HepG2 (cell line): ENCODE results near the gene HAUS1. TPM values are rescaled to one million over a fixed set of nuclear protein-coding genes. Genes with fewer than 3 reads are reported as not detected.

Experiments
- ATAC-seq: fragments of 200-7000 bp; cut with Tn5 transposase; 3 replicates; pipeline ENCODE4 v1.9.1; 2020; ENCODE audit warnings: mild to moderate bottlenecking, moderate library complexity
- BruUV-seq: library from RNA; stranded (reverse); fragments of 400-500 nt; replicated peaks from 2 replicates; lab custom pipeline; 2021; lab: Mats Ljungman, UMichigan
- CTCF ChIA-PET: fragments of 300-600 bp; formaldehyde crosslinking; extraction: SDS; loops from one replicate; lab custom pipeline; 2021; ENCODE audit warnings: low total read pairs, inconsistent platforms, low intra/inter-chr PET ratio; lab: Yijun Ruan, JAX
- POLR2A ChIA-PET: fragments of 350-600 bp; sonication (Branson Sonifier 250); formaldehyde crosslinking; loops from one replicate; lab custom pipeline; 2020; ENCODE audit warnings: antibody characterized with exemption, inconsistent platforms; lab: Yijun Ruan, JAX
- DNase-seq: peaks from one replicate; pipeline ENCODE4 v3.0.0-alpha.2; 2015; ENCODE audit warnings: low spot score
- FAIRE-seq: peaks from 3 replicates; lab custom pipeline; 2011; peaks lifted over from hg19 to GRCh38; lab: Jason Lieb, UNC
- H2AFZ ChIP-seq: one replicate; pipeline ENCODE4 v1.6.1; 2011; ENCODE audit warnings: low read length, inconsistent platforms
- H3K27ac ChIP-seq: fragments of 300-600 bp; 3 replicates; pipeline ENCODE4 v1.8.0; 2011; ENCODE audit warnings: mixed run types, mild to moderate bottlenecking, mixed read lengths, low read length, inconsistent platforms; ENCODE audit not compliant: insufficient read depth; ENCODE audit errors: extremely low read length
- H3K27me3 ChIP-seq, 2 experiments: fragments of 200-600 bp in 1 of 2; 2 replicates in 1 of 2; 3 replicates in 1 of 2; pipeline versions ENCODE4 v1.6.0 to v1.8.0; 2011; ENCODE audit warnings: low read length in 2 of 2, mild to moderate bottlenecking in 2 of 2, moderate library complexity in 2 of 2, inconsistent platforms in 1 of 2; ENCODE audit not compliant: insufficient read depth in 2 of 2, control insufficient read depth in 1 of 2
- H3K36me3 ChIP-seq, 2 experiments: fragments of 200-600 bp in 1 of 2; replicated peaks in 1 of 2; 2 replicates in 1 of 2; 3 replicates in 1 of 2; pipeline versions ENCODE4 v1.5.1 to v1.8.0; 2011; ENCODE audit warnings: low read length in 2 of 2, inconsistent platforms in 1 of 2; ENCODE audit not compliant: insufficient read depth in 2 of 2, control insufficient read depth in 1 of 2
- H3K4me1 ChIP-seq: 2 replicates; pipeline ENCODE4 v1.5.1; 2012; ENCODE audit warnings: low read length, inconsistent platforms; ENCODE audit not compliant: insufficient read depth
- H3K4me2 ChIP-seq: 2 replicates; pipeline ENCODE4 v1.6.0; 2011; ENCODE audit warnings: low read depth, low read length, inconsistent platforms
- H3K4me3 ChIP-seq, 3 experiments: fragments of 200-600 bp in 1 of 3; sonication (generic), shearing (Covaris generic) in 1 of 3; replicated peaks in 1 of 3; 2 replicates each; pipeline ENCODE4 v1.5.1; 2011 to 2016; ENCODE audit warnings: low read length in 3 of 3, inconsistent platforms in 2 of 3, low read depth in 2 of 3, mild to moderate bottlenecking in 2 of 3, control low read depth in 1 of 3, mixed read lengths in 1 of 3; ENCODE audit not compliant: insufficient read depth in 1 of 3
- H3K79me2 ChIP-seq: one replicate; pipeline ENCODE4 v1.6.1; 2011; ENCODE audit warnings: low read length, inconsistent platforms; ENCODE audit not compliant: insufficient read depth
- H3K9ac ChIP-seq: 2 replicates; pipeline ENCODE4 v1.6.0; 2011; ENCODE audit warnings: mild to moderate bottlenecking, low read depth, low read length, inconsistent platforms; ENCODE audit not compliant: insufficient read depth
- H3K9me3 ChIP-seq: 2 replicates; pipeline ENCODE4 v1.5.1; 2012; ENCODE audit warnings: mild to moderate bottlenecking, low read length
- H4K20me1 ChIP-seq: 2 replicates; pipeline ENCODE4 v1.6.0; 2011; ENCODE audit warnings: inconsistent platforms, mild to moderate bottlenecking, low read length, moderate library complexity; ENCODE audit not compliant: insufficient read depth
- BCL6 ChIP-seq: IDR thresholded peaks from 2 replicates; pipeline ENCODE4 v1.6.1; 2016; ENCODE audit warnings: missing genetic modification reagents, missing compliant biosample characterization
- CHCHD3 ChIP-seq: sonication (generic); formaldehyde crosslinking; IDR thresholded peaks from 2 replicates; pipeline ENCODE4 v1.8.0; 2022; ENCODE audit warnings: mild to moderate bottlenecking, missing genetic modification reagents, moderate library complexity
- CSRNP1 ChIP-seq: sonication (generic); formaldehyde crosslinking; IDR thresholded peaks from 2 replicates; pipeline ENCODE4 v1.8.1; 2023; ENCODE audit warnings: mild to moderate bottlenecking, missing genetic modification reagents
- DMTF1 ChIP-seq: sonication (generic); formaldehyde crosslinking; IDR thresholded peaks from 2 replicates; pipeline ENCODE4 v1.4.0; 2020; ENCODE audit warnings: mild to moderate bottlenecking, missing genetic modification reagents
- ELF3 ChIP-seq: IDR thresholded peaks from 2 replicates; pipeline ENCODE4 v1.6.1; 2016; ENCODE audit warnings: missing genetic modification reagents, missing compliant biosample characterization
- FOXA1 ChIP-seq, 2 experiments: fragments of 450-650 bp in 1 of 2; sonication (generic) in 1 of 2; formaldehyde crosslinking in 1 of 2; IDR thresholded peaks; 2 replicates each; pipeline versions ENCODE4 v1.4.0 to v1.6.1; 2016 to 2020; ENCODE audit warnings: missing genetic modification reagents in 1 of 2
- KLF11 ChIP-seq: IDR thresholded peaks from 2 replicates; pipeline ENCODE4 v1.6.1; 2016; ENCODE audit warnings: missing compliant biosample characterization
- POLR2G ChIP-seq: fragments of 200-400 bp; formaldehyde crosslinking; IDR thresholded peaks from 2 replicates; pipeline ENCODE4 v1.6.1; 2018; ENCODE audit warnings: mild to moderate bottlenecking, low read depth, low read length, moderate library complexity
- SIX1 ChIP-seq: sonication (generic); formaldehyde crosslinking; IDR thresholded peaks from 2 replicates; pipeline ENCODE4 v1.4.0; 2020; ENCODE audit warnings: missing genetic modification reagents, borderline replicate concordance
- TIGD3 ChIP-seq: sonication (generic); formaldehyde crosslinking; IDR thresholded peaks from 2 replicates; pipeline ENCODE4 v1.5.1; 2020; ENCODE audit warnings: mild to moderate bottlenecking, missing genetic modification reagents, borderline replicate concordance
- ZBTB44 ChIP-seq: sonication (generic); formaldehyde crosslinking; IDR thresholded peaks from 2 replicates; pipeline ENCODE4 v1.4.0; 2020; ENCODE audit warnings: missing genetic modification reagents
- ZC3H13 ChIP-seq: sonication (generic); formaldehyde crosslinking; IDR thresholded peaks from 2 replicates; pipeline ENCODE4 v1.8.1; 2023; ENCODE audit warnings: mild to moderate bottlenecking, missing genetic modification reagents, moderate library complexity
- ZNF264 ChIP-seq: sonication (generic); formaldehyde crosslinking; IDR thresholded peaks from 2 replicates; pipeline ENCODE4 v1.4.0; 2020; ENCODE audit warnings: missing genetic modification reagents
- ZNF652 ChIP-seq: IDR thresholded peaks from 2 replicates; pipeline ENCODE4 v1.6.1; 2016; ENCODE audit warnings: low read depth, borderline replicate concordance
- whole genome bisulfite sequencing: methylation state at CpG from one replicate; pipeline ENCODE4 v1.1.6; 2017; ENCODE audit warnings: low lambda C conversion rate; 5-methylcytosine and 5-hydroxymethylcytosine counted together
- in situ Hi-C: cut with HindIII; loops from 2 replicates; pipeline ENCODE4 v1.10.0; 2017; ENCODE audit warnings: low pct_unique_long_range_greater_than_20kb; ENCODE audit not compliant: extremely low pct_ligation_motif_present
- intact Hi-C: fragments of 100-400 bp; cut with micrococcal nuclease; formaldehyde crosslinking; loops from one replicate; pipeline ENCODE4 v1.10.0; 2022; ENCODE audit not compliant: unreplicated experiment
- polyA plus RNA-seq, 8 experiments: library from polyadenylated mRNA; depleted of rRNA in 3 of 8; stranded (reverse) in 7 of 8; unstranded in 1 of 8; fragments of >200 nt; fragmentation: Illumina TruSeq in 4 of 8; extraction: Trizol in 4 of 8; gene quantifications; 2 replicates each; pipeline versions ENCODE4 v1.2.1 to v1.2.3, GENCODE V29; 2011 to 2016; ENCODE audit warnings: low read depth in 4 of 8, missing spikeins in 1 of 8, mixed read lengths in 1 of 8; ENCODE audit not compliant: insufficient read depth in 1 of 8
- total RNA-seq, 5 experiments: library from RNA; depleted of rRNA; stranded (reverse); fragments of >200 nt; fragmentation: Illumina TruSeq; extraction: Trizol; gene quantifications; 2 replicates each; pipeline ENCODE4 v1.2.3, GENCODE V29; 2016; ENCODE audit warnings: low read depth in 1 of 5

Gene HAUS1
- total and polyA plus RNA-seq, 2 of the 13 experiments (the other 11 are each of a cell fraction or from before 2014, with no cell fraction given), result 20.6 to 59.2 TPM

GRCh38 chr18:46130061-46130460 lies 25.9 kb downstream of the HAUS1 start:
- no peak for TF ChIP-seq ZBTB44
- no peak for TF ChIP-seq FOXA1 (IDR thresholded peaks at IDR 0.05)
- TF ChIP-seq FOXA1 (CRISPR knock-in tag; IDR thresholded peaks at IDR 0.05), result no peak
- no peak for TF ChIP-seq KLF11 (CRISPR knock-in tag)
- TF ChIP-seq CSRNP1 (CRISPR knock-in tag), result no peak
- no peak for TF ChIP-seq CHCHD3 (CRISPR knock-in tag)
- no peak for TF ChIP-seq ZC3H13
- TF ChIP-seq BCL6 (CRISPR knock-in tag), result no peak
- no peak for TF ChIP-seq ZNF264 (CRISPR knock-in tag)
- no peak for TF ChIP-seq TIGD3 (CRISPR knock-in tag)
- TF ChIP-seq DMTF1 (CRISPR knock-in tag), result no peak
- TF ChIP-seq POLR2G, result no peak
- no peak for TF ChIP-seq ZNF652 (CRISPR knock-in tag)
- TF ChIP-seq ELF3 (CRISPR knock-in tag), result no peak
- no peak for TF ChIP-seq SIX1 (CRISPR knock-in tag)
- H3K9me3 ChIP-seq, result no peaks in the 10 kb centered on the region
- H3K36me3 ChIP-seq, result peaks cover 3 to 18% of the 10 kb centered on the region in 2 experiments; a peak in 4 of 5 replicates
- 93% methylated on average over 2 of the region's 2 CpGs for WGBS
- FAIRE-seq (no peak), DNase-seq (no peak), ATAC-seq (no peak)
- ChIA-PET POLR2A (no interaction called here), CTCF (no interaction called here)
- in situ Hi-C loops, result loop anchor here (25.0 kb wide), 1 partner anchor 357 kb away; no protein-coding TSS in a partner anchor
- H3K4me2 ChIP-seq, result no peak overlapping the region
- no peak overlapping the region for H3K27ac ChIP-seq
- no peak overlapping the region for H2AFZ ChIP-seq
- intact Hi-C loops, result no loop called here
- no peaks in the 10 kb centered on the region for H3K79me2 ChIP-seq
- BruUV-seq, result no TSS peak
- H3K27me3 ChIP-seq, result no peaks in the 10 kb centered on the region
- no peaks in the 10 kb centered on the region for H3K4me1 ChIP-seq
- no peak overlapping the region for H3K4me3 ChIP-seq
- H3K9ac ChIP-seq, result no peak overlapping the region
- H4K20me1 ChIP-seq, result no peaks in the 10 kb centered on the region
